ENCODE measurements around the gene LRRC4B.

- TF ChIP-seq CTCF (IDR thresholded peaks at IDR 0.05) = no peak
- no peak for TF ChIP-seq POLR2A (IDR thresholded peaks at IDR 0.05)
Observed at GRCh38 chr19:50607388-50607787, 39.2 kb upstream of the LRRC4B start.
